ENCODE results near the gene AP2A1.
A peak's percentile ranks its signal among the peaks of the same experiment; 100 is the strongest.

The AP2A1 gene

DNA sequence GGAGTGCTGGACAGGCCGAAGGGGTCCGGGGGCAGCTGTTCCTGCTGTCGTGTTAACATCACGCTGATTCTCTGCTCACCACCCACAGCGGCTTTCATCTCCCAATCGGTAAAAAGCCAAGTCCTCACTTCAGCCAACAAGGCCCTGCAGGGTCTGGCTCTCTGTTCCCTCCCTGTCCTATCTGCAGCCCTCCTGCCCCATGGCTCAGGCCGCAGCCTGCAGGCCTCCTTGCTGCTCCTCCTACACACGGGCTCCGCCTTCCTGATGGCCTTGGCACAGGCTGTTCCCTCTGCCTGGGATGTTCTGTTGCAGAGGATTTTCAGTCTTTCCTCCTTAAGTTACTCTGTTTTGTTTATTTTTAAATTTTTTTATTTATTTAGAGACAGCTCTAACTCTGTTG lies 24.1 kb downstream of the AP2A1 start:
- no peak for DNase-seq (ENCODE audit: low read depth)
- H3K4me3 ChIP-seq (ENCODE audit: low read depth, low read length): no peak overlapping the region
- no peak for TF ChIP-seq MYC (IDR thresholded peaks at IDR 0.05; ENCODE audit: low read depth, low read length)
- TF ChIP-seq, protein P1, sequence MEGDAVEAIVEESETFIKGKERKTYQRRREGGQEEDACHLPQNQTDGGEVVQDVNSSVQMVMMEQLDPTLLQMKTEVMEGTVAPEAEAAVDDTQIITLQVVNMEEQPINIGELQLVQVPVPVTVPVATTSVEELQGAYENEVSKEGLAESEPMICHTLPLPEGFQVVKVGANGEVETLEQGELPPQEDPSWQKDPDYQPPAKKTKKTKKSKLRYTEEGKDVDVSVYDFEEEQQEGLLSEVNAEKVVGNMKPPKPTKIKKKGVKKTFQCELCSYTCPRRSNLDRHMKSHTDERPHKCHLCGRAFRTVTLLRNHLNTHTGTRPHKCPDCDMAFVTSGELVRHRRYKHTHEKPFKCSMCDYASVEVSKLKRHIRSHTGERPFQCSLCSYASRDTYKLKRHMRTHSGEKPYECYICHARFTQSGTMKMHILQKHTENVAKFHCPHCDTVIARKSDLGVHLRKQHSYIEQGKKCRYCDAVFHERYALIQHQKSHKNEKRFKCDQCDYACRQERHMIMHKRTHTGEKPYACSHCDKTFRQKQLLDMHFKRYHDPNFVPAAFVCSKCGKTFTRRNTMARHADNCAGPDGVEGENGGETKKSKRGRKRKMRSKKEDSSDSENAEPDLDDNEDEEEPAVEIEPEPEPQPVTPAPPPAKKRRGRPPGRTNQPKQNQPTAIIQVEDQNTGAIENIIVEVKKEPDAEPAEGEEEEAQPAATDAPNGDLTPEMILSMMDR (IDR thresholded peaks at IDR 0.05; ENCODE audit: low read depth, low read length): no peak
- TF ChIP-seq, protein P2, sequence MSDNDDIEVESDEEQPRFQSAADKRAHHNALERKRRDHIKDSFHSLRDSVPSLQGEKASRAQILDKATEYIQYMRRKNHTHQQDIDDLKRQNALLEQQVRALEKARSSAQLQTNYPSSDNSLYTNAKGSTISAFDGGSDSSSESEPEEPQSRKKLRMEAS (IDR thresholded peaks at IDR 0.05; ENCODE audit: low read depth, low read length): no peak
- no peak for TF ChIP-seq POLR2A (IDR thresholded peaks at IDR 0.05; ENCODE audit: extremely low read depth, insufficient read length)

DNA sequence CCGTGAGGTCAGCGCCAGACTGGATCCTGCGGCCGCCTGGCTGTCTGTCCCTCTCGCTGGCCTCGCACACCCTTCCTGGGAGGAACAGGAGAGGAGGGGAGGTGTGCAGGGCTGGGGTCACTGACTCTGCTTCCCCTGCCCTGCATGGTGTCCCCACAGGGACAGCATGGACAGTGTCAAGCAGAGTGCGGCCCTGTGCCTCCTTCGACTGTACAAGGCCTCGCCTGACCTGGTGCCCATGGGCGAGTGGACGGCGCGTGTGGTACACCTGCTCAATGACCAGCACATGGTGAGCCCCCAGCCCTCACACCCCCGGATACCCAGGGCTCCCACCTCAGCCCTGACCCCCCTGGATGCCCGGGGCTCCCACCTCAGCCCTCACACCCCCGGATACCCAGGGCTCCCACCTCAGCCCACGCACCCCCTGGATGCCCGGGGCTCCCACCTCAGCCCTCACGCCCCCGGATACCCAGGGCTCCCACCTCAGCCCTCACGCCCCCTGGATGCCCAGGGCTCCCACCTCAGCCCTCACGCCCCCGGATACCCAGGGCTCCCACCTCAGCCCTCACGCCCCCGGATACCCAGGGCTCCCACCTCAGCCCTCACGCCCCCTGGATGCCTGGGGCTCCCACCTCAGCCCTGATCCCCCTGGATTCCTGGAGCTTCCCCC lies 25.1 kb downstream of the AP2A1 start:
- no peak for TF ChIP-seq POLR2A (IDR thresholded peaks at IDR 0.05; ENCODE audit: extremely low read depth, insufficient read length)
- TF ChIP-seq, protein P2 (IDR thresholded peaks at IDR 0.05; ENCODE audit: low read depth, low read length): no peak
- DNase-seq (ENCODE audit: low read depth): no peak
- no peak overlapping the region for H3K4me3 ChIP-seq (ENCODE audit: low read depth, low read length)

DNA sequence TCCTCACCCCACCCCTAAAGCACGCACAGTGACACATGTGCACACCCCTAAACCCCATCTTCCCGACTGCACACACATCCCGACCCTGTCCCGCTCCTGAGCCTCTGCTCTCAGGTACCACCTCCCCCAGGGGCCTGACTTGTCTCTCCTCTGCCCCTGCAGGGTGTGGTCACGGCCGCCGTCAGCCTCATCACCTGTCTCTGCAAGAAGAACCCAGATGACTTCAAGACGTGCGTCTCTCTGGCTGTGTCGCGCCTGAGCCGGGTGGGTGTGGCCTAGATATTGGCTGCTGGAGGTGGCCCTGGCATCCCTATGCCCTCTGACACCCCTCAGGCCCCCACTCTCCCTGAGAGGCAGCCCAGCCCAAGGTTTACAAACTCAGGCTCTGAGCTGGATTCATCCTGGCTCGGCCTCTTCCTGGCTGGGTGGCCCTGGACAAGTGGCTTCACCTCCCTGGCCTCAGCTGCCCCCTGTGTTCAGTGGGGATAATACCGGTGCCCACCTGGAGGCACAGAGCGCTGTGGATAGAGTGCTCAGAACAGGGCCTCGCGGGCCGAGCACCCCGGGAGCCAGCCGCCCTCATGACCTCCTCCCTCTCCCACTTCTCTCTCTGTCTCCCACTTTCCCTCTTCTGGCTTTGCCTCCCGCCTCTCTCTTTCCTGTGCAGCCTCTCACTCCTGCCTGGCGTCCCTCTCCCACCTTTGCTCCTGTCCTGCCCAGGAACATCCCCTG lies 26.2 kb downstream of the AP2A1 start:
- TF ChIP-seq MYC (IDR thresholded peaks at IDR 0.05; ENCODE audit: low read depth, low read length): no peak
- TF ChIP-seq, protein P2 (IDR thresholded peaks at IDR 0.05; ENCODE audit: low read depth, low read length): no peak
- TF ChIP-seq, protein P1 (IDR thresholded peaks at IDR 0.05; ENCODE audit: low read depth, low read length): no peak
- TF ChIP-seq POLR2A (IDR thresholded peaks at IDR 0.05; ENCODE audit: extremely low read depth, insufficient read length): no peak
- H3K4me3 ChIP-seq (ENCODE audit: low read depth, low read length): no peak overlapping the region
- DNase-seq (ENCODE audit: low read depth): no peak

DNA sequence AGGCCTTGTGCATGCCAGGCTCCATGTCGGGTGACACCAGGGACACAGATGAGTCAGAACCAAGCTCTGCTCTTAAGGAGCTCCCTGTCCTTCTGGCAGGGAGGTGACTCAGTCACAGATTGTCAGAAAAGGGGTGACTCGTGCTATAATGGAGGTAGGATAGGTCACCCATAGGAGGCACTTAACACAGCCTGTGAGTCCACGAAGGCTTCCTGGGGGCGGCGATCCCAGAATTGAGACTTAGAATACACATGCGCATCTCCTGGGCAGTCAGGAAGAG lies 26.7 kb downstream of the AP2A1 start:
- TF ChIP-seq, protein P1 (IDR thresholded peaks at IDR 0.05; ENCODE audit: low read depth, low read length): no peak
- TF ChIP-seq, protein P2 (IDR thresholded peaks at IDR 0.05; ENCODE audit: low read depth, low read length): no peak
- no peak for TF ChIP-seq MYC (IDR thresholded peaks at IDR 0.05; ENCODE audit: low read depth, low read length)
- no peak for TF ChIP-seq POLR2A (IDR thresholded peaks at IDR 0.05; ENCODE audit: extremely low read depth, insufficient read length)
- peak; percentile 39 for DNase-seq (ENCODE audit: low read depth)
- H3K4me3 ChIP-seq (ENCODE audit: low read depth, low read length): no peak overlapping the region

DNA sequence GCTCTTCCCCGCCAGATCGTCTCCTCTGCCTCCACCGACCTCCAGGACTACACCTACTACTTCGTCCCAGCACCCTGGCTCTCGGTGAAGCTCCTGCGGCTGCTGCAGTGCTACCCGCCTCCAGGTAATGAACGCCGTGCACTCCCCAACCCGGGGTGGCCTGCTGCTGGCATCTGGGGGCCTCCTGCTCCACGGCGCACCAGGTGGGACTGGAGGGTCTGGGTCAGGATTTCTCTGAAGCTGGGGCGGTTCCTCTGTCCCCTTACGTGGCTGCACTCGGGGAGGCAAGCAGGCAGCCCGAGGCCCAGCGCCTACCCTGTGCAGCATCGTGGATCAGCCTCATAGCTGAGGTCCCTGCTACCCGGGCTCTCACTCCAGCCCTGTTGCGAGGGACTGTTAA lies 28.8 kb downstream of the AP2A1 start:
- TF ChIP-seq, protein P2 (IDR thresholded peaks at IDR 0.05; ENCODE audit: low read depth, low read length): no peak
- TF ChIP-seq MYC (IDR thresholded peaks at IDR 0.05; ENCODE audit: low read depth, low read length): no peak
- H3K4me3 ChIP-seq (ENCODE audit: low read depth, low read length): no peak overlapping the region
- no peak for DNase-seq (ENCODE audit: low read depth)

DNA sequence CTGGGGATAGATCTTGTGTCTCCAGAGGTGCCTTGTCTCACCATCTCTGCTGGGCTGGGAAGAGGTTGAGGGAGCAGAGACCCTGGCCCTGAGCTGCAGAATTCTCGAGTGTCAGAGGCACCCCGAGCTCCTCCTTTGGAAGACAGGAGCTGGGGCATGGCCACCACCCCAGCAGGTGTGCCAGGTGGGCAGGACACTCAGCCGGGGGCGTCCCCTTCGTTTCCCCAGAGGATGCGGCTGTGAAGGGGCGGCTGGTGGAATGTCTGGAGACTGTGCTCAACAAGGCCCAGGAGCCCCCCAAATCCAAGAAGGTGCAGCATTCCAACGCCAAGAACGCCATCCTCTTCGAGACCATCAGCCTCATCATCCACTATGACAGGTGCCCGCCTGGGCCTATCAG lies 31.8 kb downstream of the AP2A1 start:
- DNase-seq (ENCODE audit: low read depth): no peak
- TF ChIP-seq, protein P1 (IDR thresholded peaks at IDR 0.05; ENCODE audit: low read depth, low read length): no peak
- TF ChIP-seq POLR2A (IDR thresholded peaks at IDR 0.05; ENCODE audit: extremely low read depth, insufficient read length) (no peak), MYC (IDR thresholded peaks at IDR 0.05; ENCODE audit: low read depth, low read length) (no peak)
- TF ChIP-seq, protein P2 (IDR thresholded peaks at IDR 0.05; ENCODE audit: low read depth, low read length): no peak
- no peak overlapping the region for H3K4me3 ChIP-seq (ENCODE audit: low read depth, low read length)

All from NB4 (cell line).